ENCODE data around the gene ELP5. TPM values are rescaled to one million over a fixed set of nuclear protein-coding genes. Genes with fewer than 3 reads are reported as not detected.
A peak's percentile ranks its signal among the peaks of the same experiment; 100 is the strongest.

The ELP5 gene
- total RNA-seq, result 41.6 and 44.4 TPM in 2 replicates
- polyA plus RNA-seq, result 53.3 and 54.7 TPM in 2 replicates
- polyA plus RNA-seq (2011; cell fraction: cytosol; rRNA removed), result 46.2 and 47.9 TPM in 2 replicates
- 46.2 and 47.3 TPM in 2 replicates for polyA plus RNA-seq (2011; cell fraction: nucleus; rRNA removed)
- polyA plus RNA-seq (2012), result 74.9 and 86.5 TPM in 2 replicates
- 28.5 and 31.9 TPM in 2 replicates for polyA minus RNA-seq
- polyA minus RNA-seq (2011; cell fraction: cytosol; rRNA and poly(A)+ RNA removed), result 36.9 TPM
- 14.5 and 14.6 TPM in 2 replicates for polyA minus RNA-seq (2011; cell fraction: nucleus; rRNA and poly(A)+ RNA removed)
- Bru-seq, nascent RNA, result percentile 67 among the genes with signal in this experiment
- percentile 80 among the genes with signal in this experiment for BruChase-seq, experiment 1, labeled RNA remaining after a 6-hour chase
- BruChase-seq, experiment 2, labeled RNA remaining after a 2-hour chase, result percentile 76 among the genes with signal in this experiment
- long read RNA-seq, transcript ELP5-204 (8 exons, 1,423 nt), result major isoform, 71 of 119 reads
- long read RNA-seq, transcript ELP5-214 (6 exons, 2,209 nt), result minor isoform, 20 of 119 reads
- long read RNA-seq, partial matches to known transcripts, result 10 of 119 reads
- long read RNA-seq, other reads (novel, unspliced or antisense), result 12 of 119 reads

DNA sequence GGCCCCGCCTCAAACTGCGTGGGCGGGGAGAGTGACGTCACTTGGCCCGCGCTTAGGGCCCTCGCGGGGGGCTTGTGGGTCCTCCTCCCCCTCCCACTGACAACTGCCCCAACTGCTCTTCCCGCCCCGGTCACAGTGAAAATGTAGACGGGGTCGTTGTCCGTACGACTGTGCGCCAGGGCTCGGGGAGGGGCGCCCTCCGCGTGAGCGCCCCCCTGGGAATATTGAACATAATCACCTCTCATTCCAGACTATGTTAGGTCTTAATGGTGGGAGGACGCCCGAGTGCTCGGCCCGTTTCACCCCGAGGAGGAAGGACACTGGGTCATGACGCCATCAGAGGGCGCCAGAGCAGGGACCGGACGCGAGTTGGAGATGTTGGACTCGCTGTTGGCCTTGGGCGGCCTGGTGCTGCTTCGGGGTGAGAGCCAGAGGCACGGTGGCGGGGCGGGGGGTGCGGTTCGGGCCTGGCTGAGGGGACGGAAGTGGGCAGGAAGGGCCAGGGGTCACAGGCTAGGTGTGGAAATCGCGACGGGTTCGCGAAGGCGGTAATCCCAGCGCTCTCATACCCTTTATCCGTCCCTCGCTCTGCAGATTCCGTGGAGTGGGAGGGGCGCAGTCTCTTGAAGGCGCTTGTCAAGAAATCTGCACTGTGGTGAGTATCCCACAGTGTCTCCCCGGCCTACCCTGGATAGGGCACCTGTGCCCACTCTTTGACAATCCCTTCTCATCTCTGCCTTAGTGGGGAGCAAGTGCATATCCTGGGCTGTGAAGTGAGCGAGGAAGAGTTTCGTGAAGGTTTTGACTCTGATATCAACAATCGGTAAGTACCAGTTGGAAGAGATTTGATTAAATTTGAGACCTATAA lies at the start of gene ELP5:
Gene ELP5 (plus strand): TSS at position 40 of the 868 bp plus-strand sequence. CDS start 336 bp downstream, at position 376.
- CTCF ChIA-PET, result interaction anchor here (1.1 to 1.2 kb wide), 2 partner anchors 9 to 44 kb away, joined by 3 to 5 read pairs; no protein-coding TSS in a partner anchor

More for the DNA sequence above, at the start of gene ELP5:
- TSS peak; percentile 49 for BruUV-seq (replicated peaks)
- intact Hi-C loops (cut with micrococcal nuclease) (loop anchor here (1.0 to 5.0 kb wide), 6 partner anchors 9 to 185 kb away; partner anchors contain the start of genes FGF11, PHF23, SLC2A4 and TMEM102), dilution Hi-C loops (cut with MboI; ENCODE audit: extremely low pct_ligation_motif_present, low sequenced_read_pairs) (no loop called here)
- H2AFZ ChIP-seq (ENCODE audit: low read depth, low read length), result peak within 1 kb of the TSS; percentile 82
- H3K9me1 ChIP-seq (replicated peaks; ENCODE audit: control insufficient read depth, extremely low read depth, insufficient read depth, low read length), result no peaks in the 10 kb centered on the region
- TF ChIP-seq CTCF (IDR thresholded peaks at IDR 0.05; ENCODE audit: extremely low read depth in 1 of 2, insufficient read depth in 1 of 2, low read depth in 1 of 2, low read length in 2 of 2) (peak in 1 of 2 donors; percentile 10), POLR2AphosphoS5 (IDR thresholded peaks at IDR 0.05; ENCODE audit: insufficient read depth, low read depth, low read length) (peak; percentile 70), JUN (IDR thresholded peaks at IDR 0.05; ENCODE audit: borderline replicate concordance, insufficient read depth, insufficient read length, low read depth) (peak; percentile 60), MAX (IDR thresholded peaks at IDR 0.05; ENCODE audit: insufficient read depth, insufficient read length) (peak; percentile 3), GATA2 (IDR thresholded peaks at IDR 0.05; ENCODE audit: insufficient read depth, insufficient read length, low read depth, low read length) (no peak), POLR2A (IDR thresholded peaks at IDR 0.05; ENCODE audit: low read depth, low read length) (peak; percentile 49), FOS (IDR thresholded peaks at IDR 0.05; ENCODE audit: borderline replicate concordance, insufficient read depth, low read length) (no peak), MYC (IDR thresholded peaks at IDR 0.05; ENCODE audit: low read depth, low read length) (no peak), EZH2 (IDR thresholded peaks at IDR 0.05; ENCODE audit: borderline replicate concordance, low read depth, low read length, severe bottlenecking) (no peak)
- FAIRE-seq, result no peak
- no peaks in the 10 kb centered on the region for H4K20me1 ChIP-seq (replicated peaks; ENCODE audit: control insufficient read depth, extremely low read depth, insufficient read depth, low read length)
- peaks cover 55% of the 10 kb centered on the region for H3K79me2 ChIP-seq (ENCODE audit: control insufficient read depth, insufficient read depth, low read length)
- H3K4me2 ChIP-seq (ENCODE audit: insufficient read depth, low read length), result peak within 1 kb of the TSS; percentile 90
- DNase-seq (ENCODE audit: low read depth, low spot score), result peak; percentile 99
- peaks cover 23% of the 10 kb centered on the region for H3K4me1 ChIP-seq (ENCODE audit: control insufficient read depth, extremely low read depth, insufficient read depth, low read length)
- H3K27ac ChIP-seq (ENCODE audit: insufficient read depth, low read depth, low read length), result peak within 1 kb of the TSS; percentile 95
- POLR2A ChIA-PET, result no interaction called here
- no peaks in the 10 kb centered on the region for H3K9me3 ChIP-seq (replicated peaks; ENCODE audit: control insufficient read depth, insufficient read depth, low read length)
- H3K4me3 ChIP-seq (replicated peaks in 1 of 3; ENCODE audit: insufficient read depth in 1 of 3, low read depth in 1 of 3, low read length in 3 of 3), result peak within 1 kb of the TSS; percentile 57 to 87 (median 83)
- H3K36me3 ChIP-seq (ENCODE audit: control insufficient read depth in 2 of 2, extremely low read depth in 1 of 2, insufficient read depth in 2 of 2, low read length in 2 of 2), result peaks cover 3 to 13% of the 10 kb centered on the region in 2 experiments
- H3K9ac ChIP-seq (replicated peaks; ENCODE audit: extremely low read depth, insufficient read depth, low read length), result peak within 1 kb of the TSS; percentile 94
- no peaks in the 10 kb centered on the region for H3K27me3 ChIP-seq (ENCODE audit: control insufficient read depth in 2 of 2, insufficient read depth in 2 of 2, low read length in 2 of 2)
